H9 (cell line): ENCODE data around the gene PPARG. TPM values are rescaled to one million over a fixed set of nuclear protein-coding genes. Genes with fewer than 3 reads are reported as not detected.

Source experiments
- DNase-seq: peaks from one replicate; pipeline ENCODE4 v3.0.0-alpha.2; 2017
- H2AFZ ChIP-seq: one replicate; pipeline ENCODE4 v1.6.1; 2013; ENCODE audit warnings: mild to moderate bottlenecking, low read length, control low read depth, moderate library complexity
- H2AK5ac ChIP-seq: 2 replicates; pipeline ENCODE4 v1.6.1; 2013; ENCODE audit warnings: low read length, control low read depth, mixed read lengths; ENCODE audit not compliant: insufficient read length
- H2BK120ac ChIP-seq: one replicate; pipeline ENCODE4 v1.6.1; 2013; ENCODE audit warnings: low read depth, mild to moderate bottlenecking, low read length, control low read depth, inconsistent platforms; ENCODE audit not compliant: poor library complexity, severe bottlenecking
- H2BK12ac ChIP-seq: 2 replicates; pipeline ENCODE4 v1.6.1; 2013; ENCODE audit warnings: low read length, control low read depth, mixed read lengths, low read depth; ENCODE audit not compliant: insufficient read length
- H2BK15ac ChIP-seq: 2 replicates; pipeline ENCODE4 v1.6.1; 2013; ENCODE audit warnings: low read depth, low read length, control low read depth
- H2BK20ac ChIP-seq: one replicate; pipeline ENCODE4 v1.6.1; 2013; ENCODE audit warnings: low read depth, mild to moderate bottlenecking, low read length, control low read depth, inconsistent platforms; ENCODE audit not compliant: poor library complexity, severe bottlenecking
- H2BK5ac ChIP-seq: 2 replicates; pipeline ENCODE4 v1.6.1; 2013; ENCODE audit warnings: low read length, control low read depth, mixed read lengths; ENCODE audit not compliant: insufficient read length
- H3K14ac ChIP-seq: 2 replicates; pipeline ENCODE4 v1.6.1; 2013; ENCODE audit warnings: low read length, control low read depth; ENCODE audit not compliant: insufficient read depth
- H3K18ac ChIP-seq: 2 replicates; pipeline ENCODE4 v1.6.1; 2013; ENCODE audit warnings: low read depth, mild to moderate bottlenecking, mixed read lengths, low read length, control low read depth; ENCODE audit not compliant: insufficient read length
- H3K23ac ChIP-seq: 2 replicates; pipeline ENCODE4 v1.6.1; 2013; ENCODE audit warnings: low read length, control low read depth, mixed read lengths, low read depth; ENCODE audit not compliant: insufficient read length
- H3K23me2 ChIP-seq: 2 replicates; pipeline ENCODE4 v1.6.1; 2013; ENCODE audit warnings: low read depth, mild to moderate bottlenecking, mixed read lengths, low read length, control low read depth; ENCODE audit not compliant: insufficient read length, poor library complexity, severe bottlenecking
- H3K27ac ChIP-seq: 2 replicates; pipeline ENCODE4 v1.5.1; 2013; ENCODE audit warnings: low read length, control low read depth, mixed read lengths, low read depth; ENCODE audit not compliant: insufficient read length
- H3K27me3 ChIP-seq: 2 replicates; pipeline ENCODE4 v1.6.1; 2013; ENCODE audit warnings: low read length, control low read depth, inconsistent platforms; ENCODE audit not compliant: insufficient read depth
- H3K4ac ChIP-seq: 2 replicates; pipeline ENCODE4 v1.6.1; 2013; ENCODE audit warnings: low read depth, mild to moderate bottlenecking, control low read depth, inconsistent platforms, low read length, moderate library complexity
- H3K4me1 ChIP-seq: 2 replicates; pipeline ENCODE4 v1.6.1; 2013; ENCODE audit warnings: low read length, control low read depth, inconsistent platforms; ENCODE audit not compliant: insufficient read depth
- H3K4me2 ChIP-seq: 2 replicates; pipeline ENCODE4 v1.6.1; 2013; ENCODE audit warnings: low read length, control low read depth, mixed read lengths; ENCODE audit not compliant: insufficient read length, insufficient read depth
- H3K56ac ChIP-seq: 2 replicates; pipeline ENCODE4 v1.6.1; 2013; ENCODE audit warnings: low read depth, mild to moderate bottlenecking, mixed read lengths, low read length, control low read depth; ENCODE audit not compliant: insufficient read length
- H3K79me1 ChIP-seq: 2 replicates; pipeline ENCODE4 v1.6.1; 2013; ENCODE audit warnings: low read depth, mild to moderate bottlenecking, moderate library complexity, low read length, control low read depth, inconsistent platforms; ENCODE audit not compliant: insufficient read depth, poor library complexity, severe bottlenecking
- H3K79me2 ChIP-seq: 2 replicates; pipeline ENCODE4 v1.6.1; 2013; ENCODE audit warnings: low read length, control low read depth, inconsistent platforms; ENCODE audit not compliant: insufficient read depth
- H3K9ac ChIP-seq: 2 replicates; pipeline ENCODE4 v1.6.1; 2013; ENCODE audit warnings: low read length, control low read depth, mixed read lengths; ENCODE audit not compliant: insufficient read length; ENCODE audit errors: extremely low read depth
- H3K9me3 ChIP-seq: one replicate; pipeline ENCODE4 v1.6.1; 2013; ENCODE audit warnings: low read depth, low read length, inconsistent platforms; ENCODE audit not compliant: control insufficient read depth
- H3T11ph ChIP-seq: one replicate; pipeline ENCODE4 v1.6.1; 2013; ENCODE audit warnings: mild to moderate bottlenecking, low read length, control low read depth, inconsistent platforms
- H4K20me1 ChIP-seq: one replicate; pipeline ENCODE4 v1.6.1; 2013; ENCODE audit not compliant: control insufficient read depth, insufficient read length, insufficient read depth
- H4K5ac ChIP-seq: 2 replicates; pipeline ENCODE4 v1.6.1; 2013; ENCODE audit warnings: low read depth, mild to moderate bottlenecking, mixed read lengths, low read length, control low read depth; ENCODE audit not compliant: insufficient read length
- H4K8ac ChIP-seq: replicated peaks from 2 replicates; pipeline ENCODE4 v1.6.1; 2013; ENCODE audit warnings: low read length, control low read depth, mixed read lengths, low read depth; ENCODE audit not compliant: insufficient read length
- H4K91ac ChIP-seq: 2 replicates; pipeline ENCODE4 v1.6.1; 2013; ENCODE audit warnings: low read depth, mild to moderate bottlenecking, moderate library complexity, mixed read lengths, low read length, control low read depth; ENCODE audit not compliant: insufficient read length
- H3K27ac Mint-ChIP-seq, 3 experiments: 2 replicates in 2 of 3; 3 replicates in 1 of 3; pipeline ENCODE4 v1.8.0; 2020 to 2021; ENCODE audit warnings: mixed read lengths in 3 of 3, mild to moderate bottlenecking in 1 of 3, moderate library complexity in 1 of 3
- H3K27me3 Mint-ChIP-seq: 2 replicates; pipeline ENCODE4 v1.8.0; 2021; ENCODE audit warnings: low read depth, mild to moderate bottlenecking, moderate library complexity, mixed read lengths
- H3K36me3 Mint-ChIP-seq, 3 experiments: 2 replicates in 2 of 3; 3 replicates in 1 of 3; pipeline ENCODE4 v1.8.0; 2020 to 2021; ENCODE audit warnings: low read depth in 3 of 3, mixed read lengths in 3 of 3; ENCODE audit not compliant: insufficient read depth in 1 of 3
- H3K4me1 Mint-ChIP-seq, 2 experiments: 2 replicates each; pipeline ENCODE4 v1.8.0; 2020; ENCODE audit warnings: mixed read lengths in 2 of 2
- H3K4me3 Mint-ChIP-seq, 2 experiments: 2 replicates in 1 of 2; 3 replicates in 1 of 2; pipeline ENCODE4 v1.8.0; 2020 to 2021; ENCODE audit warnings: mild to moderate bottlenecking in 2 of 2, mixed read lengths in 2 of 2, moderate library complexity in 1 of 2
- H3K9me3 Mint-ChIP-seq, 2 experiments: 2 replicates in 1 of 2; 3 replicates in 1 of 2; pipeline ENCODE4 v1.8.0; 2020; ENCODE audit warnings: mild to moderate bottlenecking in 2 of 2, mixed read lengths in 2 of 2, moderate library complexity in 1 of 2
- CTCF ChIP-seq: fragments of 200-600 bp; sonication (generic); conservative IDR thresholded peaks from 3 replicates; pipeline ENCODE4 v1.8.0; 2021; ENCODE audit warnings: antibody characterized with exemption, mild to moderate bottlenecking
- WGBS: extraction: QIAGEN DNeasy Blood & Tissue Kit; methylation state at CpG from one replicate; pipeline ENCODE4 v1.1.7; 2013; ENCODE audit warnings: missing lambda C conversion rate, low lambda C conversion rate, mixed read lengths; ENCODE audit not compliant: insufficient read length; ENCODE audit errors: extremely low coverage; 5-methylcytosine and 5-hydroxymethylcytosine counted together
- total RNA-seq: library from RNA; stranded (reverse); gene quantifications from 2 replicates; pipeline ENCODE4 v1.2.1, GENCODE V29; 2021

The PPARG gene
- total RNA-seq, 1 experiment from 2014 or later = 0.42 TPM

- Histone ChIP-seq H2BK120ac (no peak overlapping the region), H3K23ac (no peak overlapping the region), H4K8ac (no peak overlapping the region), H2AK5ac (no peak overlapping the region), H4K91ac (no peak overlapping the region), H3K23me2 (no peaks in the 10 kb centered on the region), H3K18ac (no peak overlapping the region), H4K5ac (no peak overlapping the region), H2BK20ac (no peak overlapping the region), H3K79me2 (no peaks in the 10 kb centered on the region), H3K4ac (no peak overlapping the region), H3K4me1 (no peaks in the 10 kb centered on the region), H2BK5ac (no peak overlapping the region), H2BK12ac (no peak overlapping the region), H3T11ph (no peak overlapping the region), H3K14ac (no peak overlapping the region), H3K9ac (no peak overlapping the region), H3K4me2 (no peak overlapping the region), H3K79me1 (no peaks in the 10 kb centered on the region), H2AFZ (no peak overlapping the region), H3K27ac (no peak overlapping the region), H3K56ac (no peak overlapping the region), H4K20me1 (no peaks in the 10 kb centered on the region), H2BK15ac (no peak overlapping the region), H3K27me3 (no peaks in the 10 kb centered on the region), H3K9me3 (no peaks in the 10 kb centered on the region)
- H3K27me3 Mint-ChIP-seq = no peaks in the 10 kb centered on the region; the same call in 1 of the 2 replicates
- no peak overlapping the region; a peak in 1 of 7 replicates for H3K27ac Mint-ChIP-seq
- no peak for TF ChIP-seq CTCF
- peaks cover 0 to 2% of the 10 kb centered on the region in 2 experiments; a peak in 1 of 5 replicates for H3K9me3 Mint-ChIP-seq
- H3K4me3 Mint-ChIP-seq = no peak overlapping the region
- DNase-seq = no peak
- peaks cover 13 to 24% of the 10 kb centered on the region in 2 experiments for H3K4me1 Mint-ChIP-seq
- no peaks in the 10 kb centered on the region for H3K36me3 Mint-ChIP-seq
- WGBS = no CpG with 5 or more reads among the region's 3 CpGs
These were observed 181.8 kb downstream of the PPARG start for GRCh38 chr3:12470680-12471079.
